NCI-H69 (cell line): ENCODE data around the gene NDST3.
A peak's percentile ranks its signal among the peaks of the same experiment; 100 is the strongest.

ENCODE experiments used
- DNase-seq: peaks from one replicate; lab custom pipeline; 2025; lab: John Stamatoyannopoulos, UW

The NDST3 gene

DNA sequence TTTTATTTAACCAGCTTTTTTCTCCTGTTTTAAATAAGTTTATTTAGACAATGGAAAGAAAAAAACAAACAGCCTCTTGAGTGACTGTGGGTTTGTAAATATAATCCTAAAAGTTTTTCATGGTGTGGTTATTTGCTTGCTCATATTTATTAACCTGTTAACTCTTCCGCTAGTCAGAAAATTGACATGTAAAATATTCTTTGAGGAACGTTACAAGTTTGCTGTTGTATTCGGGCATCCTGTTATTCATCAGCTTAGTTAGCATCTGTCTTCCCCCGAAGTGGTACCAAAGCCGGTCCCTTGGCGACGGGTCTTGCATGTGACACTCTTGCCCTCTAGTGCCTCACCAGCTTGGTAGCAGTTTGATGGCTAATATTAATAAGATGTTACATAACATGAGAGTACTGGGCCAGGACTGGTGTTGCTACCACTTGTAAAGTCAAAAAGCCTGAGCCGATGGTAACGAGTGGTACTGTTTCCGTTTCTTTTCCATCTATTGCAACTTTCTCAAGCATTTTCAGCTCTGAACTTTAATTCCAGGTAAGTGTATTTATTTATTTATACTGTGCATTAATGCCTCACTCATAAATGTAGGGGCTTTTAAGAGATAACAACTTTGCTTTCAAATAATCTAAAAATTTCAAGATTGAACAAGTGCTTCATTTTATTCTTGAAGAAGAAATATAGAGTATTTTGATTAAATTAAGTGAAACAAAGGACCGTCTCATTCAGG, at the start of gene NDST3:
TSS of gene NDST3 (plus strand) at position 434 of the 733 bp plus-strand sequence. CDS start 19,425 bp downstream, outside the sequence.
- peak; percentile 85 for DNase-seq

DNA sequence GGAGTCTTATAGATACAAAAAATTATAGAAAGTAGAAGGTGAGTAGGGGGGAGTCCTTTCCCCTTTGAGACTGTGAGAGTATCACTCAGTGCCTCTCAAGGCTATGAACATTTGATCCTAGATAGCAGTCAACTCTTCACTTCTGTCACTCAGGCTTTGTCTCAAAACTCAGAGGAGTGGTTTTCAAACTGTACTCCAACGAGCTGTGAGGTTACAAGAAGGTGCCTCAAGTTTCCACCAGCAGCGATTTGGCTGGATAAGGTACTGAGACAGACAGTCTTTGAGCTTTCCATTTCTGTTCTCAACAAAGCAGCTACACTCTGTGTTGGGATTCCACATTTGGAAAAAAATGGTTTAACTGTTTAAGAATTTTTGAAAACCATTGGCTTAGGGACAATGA, 48.0 kb upstream of the NDST3 start:
- DNase-seq: no peak

- DNase-seq: no peak
Observed at GRCh38 chr4:117987464-117987863, 46.8 kb upstream of the NDST3 start.

DNA sequence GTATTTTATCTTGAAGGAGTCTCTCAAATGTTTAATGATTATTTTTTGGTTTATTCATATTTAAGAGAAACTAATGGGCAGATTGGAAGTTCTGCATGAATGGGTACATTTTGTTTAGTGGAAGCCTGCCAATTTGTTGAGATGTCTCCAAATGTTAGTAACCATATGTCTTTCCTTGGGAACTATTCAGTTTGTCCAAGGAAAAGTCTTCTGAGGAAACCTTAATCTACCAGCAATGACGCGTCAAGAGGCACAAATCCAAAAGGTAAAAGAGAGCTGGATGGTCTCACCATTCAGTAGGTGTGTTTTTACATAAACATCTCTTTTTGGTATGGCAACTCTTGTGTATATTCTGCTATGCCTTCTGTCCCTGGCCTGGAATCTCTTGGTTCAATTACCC, 37.4 kb upstream of the NDST3 start:
- DNase-seq: no peak

DNA sequence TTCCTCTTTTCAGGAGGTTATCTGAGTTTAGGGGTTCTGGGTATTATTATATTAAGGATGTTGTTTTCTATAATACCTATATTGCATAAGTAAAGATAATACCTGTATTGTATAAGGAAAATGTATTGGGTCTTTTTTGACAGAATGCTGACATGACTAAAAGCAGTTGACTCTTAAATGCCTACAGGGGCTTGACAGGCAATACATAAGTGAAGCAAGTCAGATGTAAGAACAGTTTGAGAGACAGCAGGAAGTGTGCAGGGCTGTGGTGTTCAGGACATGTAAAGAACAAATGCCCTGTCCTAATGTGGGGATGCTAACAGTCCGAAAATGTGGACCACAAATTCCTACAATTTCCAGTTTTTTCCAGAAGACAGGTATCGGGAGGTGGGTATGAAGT, 30.2 kb upstream of the NDST3 start:
- no peak for DNase-seq

- DNase-seq: peak; percentile 5
Observed at GRCh38 chr4:118005883-118006282, 28.4 kb upstream of the NDST3 start.

GRCh38 chr4:118012142-118012541, 22.1 kb upstream of the NDST3 start:
- no peak for DNase-seq

DNA sequence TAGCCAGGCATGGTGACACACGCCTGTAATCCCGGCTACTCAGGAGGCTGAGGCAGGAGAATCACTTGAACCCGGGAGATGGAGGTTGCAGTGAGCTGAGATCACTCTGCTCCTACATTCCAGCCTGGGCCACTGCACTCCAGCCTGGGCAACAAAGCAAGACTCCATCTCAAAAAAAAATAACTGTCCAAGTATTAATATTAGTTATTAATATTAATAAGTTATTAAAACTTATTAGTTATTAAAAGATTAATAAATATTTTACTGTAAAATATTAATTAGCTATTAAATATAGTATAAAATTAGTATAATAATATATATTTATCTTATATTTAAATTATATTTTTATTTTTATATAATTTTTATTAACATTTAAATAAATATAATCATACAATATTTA, 19.5 kb upstream of the NDST3 start:
- no peak for DNase-seq

DNA sequence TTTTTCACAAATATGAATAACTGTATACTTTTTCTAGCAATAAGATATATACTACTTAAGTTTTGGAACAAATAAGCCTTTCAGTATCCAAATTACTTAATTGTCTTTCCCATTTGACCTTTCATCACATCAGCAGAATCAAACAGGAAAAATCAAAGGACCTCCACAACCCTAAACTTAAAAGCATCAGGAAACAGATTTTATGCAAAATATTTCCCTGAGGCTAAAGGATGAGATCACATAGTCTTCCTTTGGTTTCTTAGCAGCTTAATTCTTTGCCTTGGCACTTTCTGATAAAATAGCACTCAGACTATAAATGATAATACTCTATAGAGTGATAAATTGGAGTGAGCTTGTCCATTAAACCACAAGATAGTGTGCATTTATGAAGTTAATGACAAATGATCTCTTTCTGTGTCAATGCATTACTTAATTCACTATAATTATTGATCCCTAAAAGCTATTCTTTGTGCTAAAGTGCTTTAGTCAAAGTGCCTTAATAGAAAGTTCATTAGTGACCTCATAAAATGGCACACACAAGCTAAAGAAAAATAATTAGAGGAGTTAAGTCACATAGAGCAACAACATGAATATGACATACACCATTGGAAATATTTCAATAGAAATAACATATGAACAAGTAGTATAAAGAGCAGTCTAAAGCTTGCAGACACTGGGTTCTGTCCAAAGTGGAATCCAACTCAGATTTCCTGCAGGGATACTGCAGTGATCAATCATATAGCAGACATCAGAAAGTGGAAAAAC, 15.7 kb upstream of the NDST3 start:
- peak; percentile 73 for DNase-seq

DNA sequence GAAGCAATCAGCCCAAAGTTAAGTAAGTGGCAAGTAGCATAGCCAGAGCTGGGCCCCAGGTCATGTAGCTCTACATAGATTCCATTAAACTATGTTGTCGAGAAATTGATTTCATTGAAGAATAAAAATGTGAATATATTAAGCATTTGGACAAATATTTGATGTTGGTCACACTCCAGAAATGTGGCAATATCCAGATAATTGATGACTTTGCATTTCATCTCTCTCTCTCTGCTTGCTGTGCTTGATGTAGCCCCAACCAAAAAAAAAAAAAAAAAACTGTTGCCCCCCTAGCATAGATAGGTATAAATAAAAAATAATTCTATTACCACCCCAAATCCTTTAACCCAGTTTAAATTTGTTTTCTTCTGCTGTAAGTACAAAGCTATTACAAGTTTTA, 7.5 kb upstream of the NDST3 start:
- DNase-seq: no peak

- no peak for DNase-seq
Observed at GRCh38 chr4:118029224-118029623, 5.1 kb upstream of the NDST3 start.

DNA sequence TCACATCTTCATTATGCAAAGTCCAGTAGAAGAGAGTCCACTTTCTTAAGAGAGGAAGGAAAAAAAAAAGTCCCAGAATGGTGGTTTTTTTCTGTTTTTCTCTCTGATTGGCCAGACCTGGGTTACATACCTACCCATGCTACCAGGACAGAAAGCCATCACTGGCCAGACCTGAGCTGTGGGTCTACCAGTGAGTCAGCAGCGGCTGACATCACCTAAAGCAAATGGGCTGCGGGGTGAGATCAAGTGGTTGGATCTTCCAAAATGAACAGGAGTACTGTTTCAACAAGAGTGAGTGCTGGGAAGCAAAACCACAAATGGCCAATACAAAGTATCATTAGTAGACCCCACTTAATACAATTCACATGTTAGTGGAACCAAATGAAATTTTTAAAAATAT, 1.6 kb upstream of the NDST3 start:
- DNase-seq: peak; percentile 48

GRCh38 chr4:118033148-118034052, 886 bp upstream of the NDST3 start:
- DNase-seq: peak; percentile 87

DNA sequence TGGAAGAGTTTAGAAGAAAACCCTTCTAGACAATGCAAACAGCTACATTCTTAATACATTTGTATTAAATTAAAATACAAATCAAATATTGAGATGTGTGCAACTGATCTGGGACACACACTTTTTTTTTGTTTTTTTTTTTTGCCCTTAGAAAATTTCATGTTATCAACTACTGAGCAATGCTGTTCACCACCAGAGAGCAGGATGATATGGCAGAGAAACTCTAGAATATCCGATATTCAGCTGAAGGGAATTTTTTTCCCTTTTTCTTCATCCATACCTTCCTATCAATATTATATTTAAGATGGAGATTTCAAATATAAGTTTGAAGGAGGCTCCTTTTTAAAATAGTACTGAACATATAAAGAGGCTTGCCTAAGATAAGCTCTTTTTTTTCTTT, 1.0 kb downstream of the NDST3 start:
- peak; percentile 3 for DNase-seq

DNA sequence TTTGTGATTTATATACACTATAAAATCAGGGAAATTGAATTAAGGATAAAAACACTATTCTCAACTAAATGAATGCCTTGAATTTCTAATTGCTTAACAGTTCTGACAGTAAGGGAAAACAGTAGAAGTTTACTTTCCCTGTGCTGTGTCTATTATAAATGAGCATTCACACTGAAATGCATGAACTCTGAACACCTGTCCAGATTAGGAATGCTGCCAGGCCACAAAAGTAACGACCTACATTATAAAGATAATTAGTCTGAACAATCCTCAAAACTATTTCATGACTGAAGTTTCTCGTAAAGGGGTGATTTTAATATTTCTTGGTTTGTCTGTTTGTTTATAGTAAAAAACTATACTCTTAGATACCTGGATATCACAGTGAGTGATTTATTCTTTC, 2.0 kb downstream of the NDST3 start:
- peak; percentile 35 for DNase-seq

GRCh38 chr4:118037955-118038354, 3.7 kb downstream of the NDST3 start:
- DNase-seq: no peak

DNA sequence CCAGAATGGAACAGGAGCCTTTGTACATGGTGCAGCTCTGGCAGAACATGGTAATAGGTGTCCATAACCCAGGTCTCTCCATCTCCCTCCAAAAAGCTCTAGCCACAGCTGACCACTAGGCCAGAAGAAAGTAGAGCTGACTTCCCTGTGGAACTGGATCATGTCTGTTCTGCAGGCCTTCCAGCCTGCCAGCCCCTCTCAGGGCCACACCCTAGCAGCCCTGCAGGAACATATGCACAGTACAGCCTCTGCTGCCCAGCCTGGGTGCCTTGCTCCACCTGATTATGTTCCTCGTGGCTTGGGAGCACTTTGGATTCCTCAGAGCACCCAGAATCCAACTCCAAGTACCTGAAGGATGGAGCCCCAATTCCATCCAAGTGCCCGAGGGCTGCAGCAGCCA, 12.0 kb downstream of the NDST3 start:
- no peak for DNase-seq

GRCh38 chr4:118047043-118047442, 12.8 kb downstream of the NDST3 start:
- DNase-seq: no peak

DNA sequence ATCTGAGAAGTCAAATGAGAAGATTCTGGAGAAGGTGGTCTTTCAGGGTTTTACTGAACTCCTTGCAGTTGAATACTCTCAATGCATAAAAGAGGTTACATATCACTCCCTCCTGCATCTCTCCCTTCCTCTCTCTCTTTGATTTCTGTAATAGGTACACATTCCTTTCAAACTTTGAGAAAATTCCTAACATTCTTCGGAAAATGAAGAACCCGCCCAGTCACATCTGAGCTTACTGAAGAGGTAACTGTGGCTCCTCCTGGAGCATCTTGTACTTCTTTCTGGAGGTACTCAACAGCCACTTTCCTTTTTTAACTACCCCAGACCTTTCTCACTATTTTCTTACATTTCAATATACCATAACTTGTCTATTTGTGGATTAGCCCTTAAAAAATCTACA, 24.7 kb downstream of the NDST3 start:
- DNase-seq: no peak

DNA sequence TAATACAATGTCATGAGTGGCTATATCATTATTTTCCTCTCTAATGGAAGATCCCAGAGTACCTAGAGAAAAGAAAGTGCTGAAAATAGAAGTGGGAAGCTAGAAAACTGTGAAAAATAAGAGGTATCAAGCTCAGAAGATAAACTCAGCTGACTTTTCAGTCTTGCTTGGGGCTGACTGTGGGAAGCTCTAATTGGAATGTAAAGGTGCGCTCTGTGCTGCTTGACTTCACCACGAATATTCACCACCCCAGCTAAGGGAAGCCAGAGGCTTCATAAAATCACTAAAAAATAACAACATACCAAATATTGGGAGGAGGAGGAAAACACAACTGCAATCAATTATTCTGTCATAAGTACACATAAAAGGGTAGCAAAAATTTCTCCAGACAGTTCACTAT, 25.1 kb downstream of the NDST3 start:
- no peak for DNase-seq

GRCh38 chr4:118076958-118077766, 42.9 kb downstream of the NDST3 start:
- peak; percentile 33 for DNase-seq

- no peak for DNase-seq
Observed at GRCh38 chr4:118077767-118078105, 43.5 kb downstream of the NDST3 start.
